ENCODE data around the gene ZNF268. TPM values are rescaled to one million over a fixed set of nuclear protein-coding genes. Genes with fewer than 3 reads are reported as not detected.

ZNF268 gene
- polyA plus RNA-seq, 3 donors = 3.3 to 6.0 (median 5.8) TPM

GRCh38 chr12:133227281-133227852 lies 46.1 kb downstream of the ZNF268 start:
- no peak overlapping the region for H3K9ac ChIP-seq (ENCODE audit: insufficient read depth, low read length, poor library complexity, severe bottlenecking)
- peaks cover 97 to 98% of the 10 kb centered on the region in 2 donors for H3K9me3 ChIP-seq (replicated peaks in 1 of 2; ENCODE audit: control insufficient read depth in 1 of 2, insufficient read depth in 1 of 2, low read length in 2 of 2)
- H3K79me2 ChIP-seq (ENCODE audit: insufficient read depth, low read length) = no peaks in the 10 kb centered on the region
- intact Hi-C loops (cut with micrococcal nuclease) = no loop called here
- H3K9me3 Mint-ChIP-seq = peaks cover 56 to 98% (median 96%) of the 10 kb centered on the region in 7 donors
- no peak overlapping the region for H3K4me2 ChIP-seq (replicated peaks; ENCODE audit: extremely low read depth, low read length, poor library complexity, severe bottlenecking)
- H3K36me3 Mint-ChIP-seq = no peaks in the 10 kb centered on the region
- no peaks in the 10 kb centered on the region for H3K27me3 ChIP-seq (ENCODE audit: control insufficient read depth in 2 of 2, insufficient read depth in 2 of 2, low read length in 2 of 2)
- no peak overlapping the region for H3K4me3 ChIP-seq (replicated peaks in 1 of 3; ENCODE audit: low read depth in 2 of 3, low read length in 3 of 3)
- TF ChIP-seq CTCF (IDR thresholded peaks at IDR 0.05) = no peak
- H3K4me1 ChIP-seq (ENCODE audit: control insufficient read depth in 1 of 2, insufficient read depth in 2 of 2, low read length in 2 of 2) = no peaks in the 10 kb centered on the region
- no peaks in the 10 kb centered on the region for H3K36me3 ChIP-seq (replicated peaks in 1 of 2; ENCODE audit: control insufficient read depth in 1 of 2, insufficient read depth in 2 of 2, low read length in 2 of 2)
- no peak overlapping the region for H3K27ac Mint-ChIP-seq
- 75% methylated on average over 6 of the region's 7 CpGs for WGBS (ENCODE audit: insufficient coverage)
- H3K4me3 Mint-ChIP-seq = no peak overlapping the region
- no peak overlapping the region for H3K27ac ChIP-seq (ENCODE audit: low read depth in 1 of 2, low read length in 2 of 2)
- peaks cover 0 to 1% (median 0%) of the 10 kb centered on the region in 3 donors for H3K27me3 Mint-ChIP-seq (ENCODE audit: low read depth in 3 of 3)
- H2AFZ ChIP-seq (ENCODE audit: insufficient read depth, low read depth, low read length, poor library complexity, severe bottlenecking) = no peak overlapping the region
- H4K20me1 ChIP-seq (ENCODE audit: insufficient read depth, low read length) = no peaks in the 10 kb centered on the region
- no peaks in the 10 kb centered on the region for H3K4me1 Mint-ChIP-seq
- DNase-seq = no peak

GRCh38 chr12:133231001-133231400 lies 49.7 kb downstream of the ZNF268 start:
- WGBS (ENCODE audit: insufficient coverage) = 75% methylated on average over 3 of the region's 3 CpGs
- Histone ChIP-seq H3K4me1 (ENCODE audit: control insufficient read depth in 1 of 2, insufficient read depth in 2 of 2, low read length in 2 of 2) (no peaks in the 10 kb centered on the region), H3K79me2 (ENCODE audit: insufficient read depth, low read length) (no peaks in the 10 kb centered on the region), H3K27ac (ENCODE audit: low read depth in 1 of 2, low read length in 2 of 2) (no peak overlapping the region), H3K4me2 (replicated peaks; ENCODE audit: extremely low read depth, low read length, poor library complexity, severe bottlenecking) (no peak overlapping the region), H3K9ac (ENCODE audit: insufficient read depth, low read length, poor library complexity, severe bottlenecking) (no peak overlapping the region), H4K20me1 (ENCODE audit: insufficient read depth, low read length) (no peaks in the 10 kb centered on the region), H3K4me3 (replicated peaks in 1 of 3; ENCODE audit: low read depth in 2 of 3, low read length in 3 of 3) (no peak overlapping the region), H2AFZ (ENCODE audit: insufficient read depth, low read depth, low read length, poor library complexity, severe bottlenecking) (no peak overlapping the region), H3K36me3 (replicated peaks in 1 of 2; ENCODE audit: control insufficient read depth in 1 of 2, insufficient read depth in 2 of 2, low read length in 2 of 2) (no peaks in the 10 kb centered on the region), H3K9me3 (replicated peaks in 1 of 2; ENCODE audit: control insufficient read depth in 1 of 2, insufficient read depth in 1 of 2, low read length in 2 of 2) (peaks cover 97 to 98% of the 10 kb centered on the region in 2 donors), H3K27me3 (ENCODE audit: control insufficient read depth in 2 of 2, insufficient read depth in 2 of 2, low read length in 2 of 2) (no peaks in the 10 kb centered on the region)
- Mint-ChIP-seq H3K4me1 (no peaks in the 10 kb centered on the region), H3K27ac (no peak overlapping the region), H3K4me3 (no peak overlapping the region), H3K27me3 (ENCODE audit: low read depth in 3 of 3) (no peaks in the 10 kb centered on the region), H3K36me3 (no peaks in the 10 kb centered on the region), H3K9me3 (peaks cover 60 to 95% (median 86%) of the 10 kb centered on the region in 7 donors)
- no peak for DNase-seq
- TF ChIP-seq CTCF (IDR thresholded peaks at IDR 0.05) = no peak
- intact Hi-C loops (cut with micrococcal nuclease) = no loop called here
